GM23338 (cell line): Measurements from ENCODE around the gene SHB. TPM values are rescaled to one million over a fixed set of nuclear protein-coding genes. Genes with fewer than 3 reads are reported as not detected.

Experiments
- ATAC-seq: fragments of 200-7000 bp; cut with Tn5 transposase; 3 replicates; pipeline ENCODE4 v1.9.1; 2020
- DNase-seq: peaks from one replicate; pipeline ENCODE4 v3.0.0-alpha.2; 2015; ENCODE audit warnings: low spot score
- H2AFZ ChIP-seq: fragments of 200-600 bp; sonication (generic); 2 replicates; pipeline ENCODE4 v1.8.0; 2016; ENCODE audit warnings: antibody characterized with exemption, mild to moderate bottlenecking, moderate library complexity
- H3F3A ChIP-seq: fragments of 200-600 bp; sonication (generic); replicated peaks from 2 replicates; pipeline ENCODE4 v1.8.0; 2017; ENCODE audit warnings: antibody characterized with exemption, mixed run types, low read depth
- H3K27ac ChIP-seq: fragments of 200-600 bp; sonication (generic); 2 replicates; pipeline ENCODE4 v1.6.1; 2016; ENCODE audit warnings: low read depth
- H3K27me3 ChIP-seq: fragments of 200-600 bp; sonication (generic); 2 replicates; pipeline ENCODE4 v1.8.0; 2016; ENCODE audit warnings: mild to moderate bottlenecking, mixed run types, moderate library complexity; ENCODE audit not compliant: insufficient read depth
- H3K36me3 ChIP-seq: fragments of 200-600 bp; sonication (generic); 2 replicates; pipeline ENCODE4 v1.8.0; 2016; ENCODE audit warnings: mild to moderate bottlenecking; ENCODE audit not compliant: insufficient read depth
- H3K4me1 ChIP-seq: fragments of 200-600 bp; sonication (generic); 2 replicates; pipeline ENCODE4 v1.8.0; 2016; ENCODE audit warnings: mild to moderate bottlenecking, moderate library complexity; ENCODE audit not compliant: insufficient read depth
- H3K4me2 ChIP-seq: fragments of 200-600 bp; sonication (generic); 2 replicates; pipeline ENCODE4 v1.7.1; 2017; ENCODE audit warnings: mixed run types
- H3K4me3 ChIP-seq: fragments of 200-600 bp; sonication (generic); 2 replicates; pipeline ENCODE4 v1.6.1; 2016; ENCODE audit warnings: mixed run types
- H3K79me2 ChIP-seq: fragments of 200-600 bp; sonication (generic); replicated peaks from 2 replicates; pipeline ENCODE4 v1.8.0; 2017; ENCODE audit warnings: mild to moderate bottlenecking; ENCODE audit not compliant: insufficient read depth
- H3K9me2 ChIP-seq: fragments of 200-600 bp; sonication (generic); 2 replicates; pipeline ENCODE4 v1.8.0; 2017; ENCODE audit not compliant: insufficient read depth
- H4K20me1 ChIP-seq: fragments of 200-600 bp; sonication (generic); replicated peaks from 2 replicates; pipeline ENCODE4 v1.8.0; 2017; ENCODE audit warnings: mild to moderate bottlenecking; ENCODE audit not compliant: insufficient read depth
- H3K27ac Mint-ChIP-seq: 2 replicates; pipeline ENCODE4 v1.8.0; 2020; ENCODE audit warnings: inconsistent platforms, mild to moderate bottlenecking, moderate library complexity, mixed read lengths
- H3K27me3 Mint-ChIP-seq: 3 replicates; pipeline ENCODE4 v1.8.0; 2022; ENCODE audit warnings: low read depth, mild to moderate bottlenecking, moderate library complexity, mixed read lengths, inconsistent platforms; ENCODE audit not compliant: insufficient read depth, poor library complexity
- H3K36me3 Mint-ChIP-seq: 3 replicates; pipeline ENCODE4 v1.8.0; 2021; ENCODE audit warnings: low read depth, mild to moderate bottlenecking, inconsistent platforms, moderate library complexity, mixed read lengths
- H3K4me1 Mint-ChIP-seq: 3 replicates; pipeline ENCODE4 v1.8.0; 2020; ENCODE audit warnings: mild to moderate bottlenecking, inconsistent platforms, mixed read lengths
- H3K4me3 Mint-ChIP-seq: 3 replicates; pipeline ENCODE4 v1.8.0; 2021; ENCODE audit warnings: moderate library complexity, mild to moderate bottlenecking, inconsistent platforms, mixed read lengths
- H3K9me3 Mint-ChIP-seq: 3 replicates; pipeline ENCODE4 v1.8.0; 2020; ENCODE audit warnings: moderate library complexity, mild to moderate bottlenecking, inconsistent platforms, mixed read lengths
- CREB1 ChIP-seq: fragments of 250-450 bp; sonication (Bioruptor Pico); IDR thresholded peaks from 2 replicates; pipeline ENCODE4 v1.5.0; 2020; ENCODE audit warnings: low read depth, mild to moderate bottlenecking, moderate library complexity
- CTCF ChIP-seq, 2 experiments: fragments of 200-600 bp in 1 of 2; sonication (generic) in 1 of 2; conservative IDR thresholded peaks; 2 replicates each; pipeline versions ENCODE4 v1.5.1 to v1.6.1; 2016 to 2017; ENCODE audit warnings: antibody characterized with exemption in 2 of 2, low read depth in 2 of 2, mild to moderate bottlenecking in 2 of 2, moderate library complexity in 1 of 2
- ETS1 ChIP-seq: IDR thresholded peaks from 2 replicates; pipeline ENCODE4 v1.6.1; 2016; ENCODE audit warnings: antibody characterized with exemption
- JUNB ChIP-seq: IDR thresholded peaks from one replicate; pipeline ENCODE4 v1.6.1; 2016; ENCODE audit warnings: antibody characterized with exemption; ENCODE audit not compliant: unreplicated experiment
- NANOG ChIP-seq: IDR thresholded peaks from 2 replicates; pipeline ENCODE4 v1.6.1; 2016; ENCODE audit warnings: antibody characterized with exemption, borderline replicate concordance
- POLR2AphosphoS5 ChIP-seq: IDR thresholded peaks from 2 replicates; pipeline ENCODE4 v1.6.1; 2016; ENCODE audit warnings: antibody characterized with exemption, low read depth
- ZNF114 ChIP-seq: fragments of 250-450 bp; sonication (Bioruptor Pico); IDR thresholded peaks from 2 replicates; pipeline ENCODE4 v1.5.0; 2020; ENCODE audit warnings: mild to moderate bottlenecking, moderate library complexity
- ZNF331 ChIP-seq: fragments of 250-450 bp; sonication (Bioruptor Pico); IDR thresholded peaks from 2 replicates; pipeline ENCODE4 v1.5.0; 2020; ENCODE audit warnings: low read depth, mild to moderate bottlenecking, moderate library complexity
- ZNF462 ChIP-seq: fragments of 250-450 bp; sonication (Bioruptor Pico); IDR thresholded peaks from 2 replicates; pipeline ENCODE4 v1.5.0; 2020; ENCODE audit warnings: mild to moderate bottlenecking, moderate library complexity
- polyA plus RNA-seq: library from polyadenylated mRNA; unstranded; fragments of >200 nt; fragmentation: Nextera tagmentation; extraction: Ambion mirVana; gene quantifications from 2 replicates; pipeline ENCODE4 v1.2.1, GENCODE V29; 2016
- total RNA-seq: library from RNA; depleted of rRNA; stranded (reverse); fragments of >200 nt; shearing (Covaris generic); gene quantifications from 2 replicates; pipeline ENCODE4 v1.2.3, GENCODE V29; 2014

Gene SHB
- total and polyA plus RNA-seq, 2 experiments from 2014 or later, result 1.5 to 14.0 TPM

GRCh38 chr9:37880916-37881479, 188.0 kb downstream of the SHB start:
- Histone ChIP-seq H3K4me2 (no peak overlapping the region), H2AFZ (no peak overlapping the region), H3K36me3 (no peaks in the 10 kb centered on the region), H3F3A (no peaks in the 10 kb centered on the region), H4K20me1 (peaks cover 7% of the 10 kb centered on the region; the same call in 1 of the 2 replicates), H3K79me2 (no peaks in the 10 kb centered on the region), H3K4me3 (no peak overlapping the region), H3K27me3 (no peaks in the 10 kb centered on the region), H3K4me1 (no peaks in the 10 kb centered on the region), H3K9me2 (no peaks in the 10 kb centered on the region), H3K27ac (no peak overlapping the region)
- H3K4me1 Mint-ChIP-seq, result no peaks in the 10 kb centered on the region
- H3K4me3 Mint-ChIP-seq, result no peak overlapping the region
- ATAC-seq (no peak), DNase-seq (no peak)
- H3K27me3 Mint-ChIP-seq, result no peaks in the 10 kb centered on the region
- H3K36me3 Mint-ChIP-seq, result peaks cover 19% of the 10 kb centered on the region; the same call in 2 of the 3 replicates
- H3K27ac Mint-ChIP-seq, result no peak overlapping the region
- H3K9me3 Mint-ChIP-seq, result peaks cover 17% of the 10 kb centered on the region
- no peak for TF ChIP-seq JUNB
- no peak for TF ChIP-seq ZNF331
- no peak for TF ChIP-seq POLR2AphosphoS5
- TF ChIP-seq NANOG, result no peak
- no peak for TF ChIP-seq ZNF462
- TF ChIP-seq CTCF (conservative IDR thresholded peaks at IDR 0.05; ENCODE audit: low read depth in 2 of 2), result no peak
- TF ChIP-seq ETS1, result no peak
- TF ChIP-seq ZNF114 (CRISPR knock-in tag), result no peak
- no peak for TF ChIP-seq CREB1 (CRISPR knock-in tag)
